AG10803 (cell line): ENCODE data around the gene SYT8.

ENCODE experiments used
- DNase-seq: peaks from one replicate; pipeline ENCODE4 v3.0.0; 2010; ENCODE audit warnings: low read depth
- H3K4me3 ChIP-seq: 2 replicates; pipeline ENCODE4 v1.5.1; 2011; ENCODE audit warnings: mild to moderate bottlenecking, low read length, control low read depth
- TF ChIP-seq, protein P1 (sequence below): conservative IDR thresholded peaks from 2 replicates; pipeline ENCODE4 v1.5.1; 2011; ENCODE audit warnings: mild to moderate bottlenecking, low read length, control low read depth, inconsistent platforms

SYT8 gene

GRCh38 chr11:1864231-1864630, 29.4 kb downstream of the SYT8 start:
- DNase-seq = no peak
- peak overlapping the region; percentile 5; the same call in 1 of the 2 replicates for H3K4me3 ChIP-seq
- TF ChIP-seq, protein P1, sequence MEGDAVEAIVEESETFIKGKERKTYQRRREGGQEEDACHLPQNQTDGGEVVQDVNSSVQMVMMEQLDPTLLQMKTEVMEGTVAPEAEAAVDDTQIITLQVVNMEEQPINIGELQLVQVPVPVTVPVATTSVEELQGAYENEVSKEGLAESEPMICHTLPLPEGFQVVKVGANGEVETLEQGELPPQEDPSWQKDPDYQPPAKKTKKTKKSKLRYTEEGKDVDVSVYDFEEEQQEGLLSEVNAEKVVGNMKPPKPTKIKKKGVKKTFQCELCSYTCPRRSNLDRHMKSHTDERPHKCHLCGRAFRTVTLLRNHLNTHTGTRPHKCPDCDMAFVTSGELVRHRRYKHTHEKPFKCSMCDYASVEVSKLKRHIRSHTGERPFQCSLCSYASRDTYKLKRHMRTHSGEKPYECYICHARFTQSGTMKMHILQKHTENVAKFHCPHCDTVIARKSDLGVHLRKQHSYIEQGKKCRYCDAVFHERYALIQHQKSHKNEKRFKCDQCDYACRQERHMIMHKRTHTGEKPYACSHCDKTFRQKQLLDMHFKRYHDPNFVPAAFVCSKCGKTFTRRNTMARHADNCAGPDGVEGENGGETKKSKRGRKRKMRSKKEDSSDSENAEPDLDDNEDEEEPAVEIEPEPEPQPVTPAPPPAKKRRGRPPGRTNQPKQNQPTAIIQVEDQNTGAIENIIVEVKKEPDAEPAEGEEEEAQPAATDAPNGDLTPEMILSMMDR = no peak

GRCh38 chr11:1864831-1865665, 30.3 kb downstream of the SYT8 start:
- no peak for DNase-seq
- TF ChIP-seq, protein P1 = no peak
- no peak overlapping the region for H3K4me3 ChIP-seq

- H3K4me3 ChIP-seq = no peak overlapping the region
- DNase-seq = no peak
- TF ChIP-seq, protein P1 = no peak
Observed at GRCh38 chr11:1866226-1866625, 31.4 kb downstream of the SYT8 start.

- H3K4me3 ChIP-seq = no peak overlapping the region
- no peak for DNase-seq
- TF ChIP-seq, protein P1 = no peak
Observed at GRCh38 chr11:1866776-1867175, 32.0 kb downstream of the SYT8 start.

DNA sequence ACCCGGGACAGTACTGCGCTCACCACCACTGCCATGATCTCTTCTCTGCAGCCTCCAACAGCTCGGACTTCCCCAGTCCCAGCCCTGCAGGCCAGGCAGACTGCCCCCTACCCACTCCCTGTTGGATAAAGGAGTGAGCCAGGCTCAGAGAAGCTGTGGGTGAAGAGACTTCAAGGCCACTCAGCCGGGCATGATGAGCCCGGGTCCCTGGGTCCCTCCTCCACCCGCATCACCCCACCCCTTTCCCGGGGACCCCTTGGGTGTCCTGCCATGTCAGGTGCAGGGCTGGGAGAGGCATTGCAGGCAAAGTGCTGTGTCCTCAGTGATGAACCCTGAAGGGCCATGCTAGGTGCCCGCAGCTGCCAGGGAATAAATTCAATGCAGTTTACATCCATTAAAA, 32.6 kb downstream of the SYT8 start:
- no peak for DNase-seq
- no peak overlapping the region for H3K4me3 ChIP-seq
- TF ChIP-seq, protein P1 = no peak

DNA sequence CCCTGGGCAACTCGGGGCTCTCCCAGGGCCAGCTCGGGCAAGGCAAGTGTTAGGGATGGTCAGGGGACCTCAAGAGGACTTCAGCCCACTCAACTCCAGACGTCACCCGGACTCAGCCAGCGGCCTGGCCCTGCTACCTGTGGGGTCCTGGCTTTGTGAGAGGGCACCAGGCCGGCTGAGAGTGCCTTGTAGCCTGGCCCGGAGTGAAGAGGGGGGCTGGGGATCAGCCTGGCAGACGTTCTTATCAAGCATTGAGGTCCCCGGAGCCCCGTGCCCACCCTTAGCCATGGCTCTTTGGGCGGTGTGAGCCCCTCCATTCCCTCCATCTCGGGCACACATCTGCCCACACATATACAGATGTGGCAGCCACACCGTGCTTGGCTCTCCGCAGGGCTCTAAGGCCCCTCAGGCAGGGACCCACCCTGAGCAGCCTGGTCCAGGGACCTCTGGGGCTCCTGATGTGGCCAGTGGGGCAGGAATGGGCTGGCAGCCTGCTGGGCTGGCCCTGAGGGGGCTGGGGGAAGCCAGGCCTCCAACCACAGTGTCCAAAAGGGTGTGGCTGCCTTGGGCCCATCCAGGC, 33.4 kb downstream of the SYT8 start:
- no peak for DNase-seq
- H3K4me3 ChIP-seq = no peak overlapping the region
- TF ChIP-seq, protein P1 = no peak
